ENCODE measurements around the gene HSPA12A.

The HSPA12A gene

DNA sequence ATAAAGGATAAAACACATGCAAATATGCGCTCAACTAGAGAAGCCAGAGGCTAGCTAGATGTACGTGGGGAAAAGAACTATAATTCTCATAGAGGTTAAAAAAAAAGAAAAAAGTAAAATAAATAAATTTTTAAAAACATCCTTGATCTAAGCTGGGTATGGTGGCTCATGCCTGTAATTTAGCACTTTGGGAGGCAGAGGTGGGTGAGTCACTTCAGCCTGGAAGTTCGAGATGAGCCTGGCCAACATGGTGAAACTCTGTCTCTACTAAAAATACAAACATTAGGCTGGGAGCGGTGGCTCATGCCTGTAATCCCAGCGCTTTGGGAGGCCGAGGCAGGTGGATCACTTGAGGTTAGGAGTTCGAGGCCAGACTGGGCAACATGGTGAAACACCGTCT, 18.6 kb upstream of the HSPA12A start:
- no peaks in the 10 kb centered on the region for H3K36me3 ChIP-seq (ENCODE audit: control insufficient read depth, low read length)
- TF ChIP-seq CTCF (IDR thresholded peaks at IDR 0.05; ENCODE audit: low read depth, low read length, poor library complexity, severe bottlenecking) (no peak), EZH2phosphoT487 (IDR thresholded peaks at IDR 0.05; ENCODE audit: borderline replicate concordance, low read length) (no peak)

GRCh38 chr10:116757246-116757645, 14.9 kb upstream of the HSPA12A start:
- H3F3A ChIP-seq (ENCODE audit: control insufficient read depth, insufficient read depth), result no peaks in the 10 kb centered on the region
- H3K9me2 ChIP-seq (replicated peaks; ENCODE audit: control insufficient read depth, low read length), result no peaks in the 10 kb centered on the region
- no peak overlapping the region for H3K4me2 ChIP-seq (ENCODE audit: low read length)
- TF ChIP-seq EZH2phosphoT487 (IDR thresholded peaks at IDR 0.05; ENCODE audit: borderline replicate concordance, low read length), result no peak
- TF ChIP-seq CTCF (IDR thresholded peaks at IDR 0.05; ENCODE audit: low read depth, low read length, poor library complexity, severe bottlenecking), result no peak
- no peaks in the 10 kb centered on the region for H3K4me1 ChIP-seq (ENCODE audit: control insufficient read depth, low read length)
- no peaks in the 10 kb centered on the region for H4K20me1 ChIP-seq (ENCODE audit: control insufficient read depth, insufficient read depth, low read depth, low read length)
- H3K27ac ChIP-seq (ENCODE audit: low read depth, low read length), result no peak overlapping the region
- no peaks in the 10 kb centered on the region for H3K27me3 ChIP-seq (ENCODE audit: control insufficient read depth, low read length)
- no peaks in the 10 kb centered on the region for H3K36me3 ChIP-seq (ENCODE audit: control insufficient read depth, low read length)
- no peaks in the 10 kb centered on the region for H3K79me2 ChIP-seq (ENCODE audit: control insufficient read depth, low read length)
- H3K9me3 ChIP-seq (ENCODE audit: control insufficient read depth, insufficient read depth, low read length), result no peaks in the 10 kb centered on the region
- H3K4me3 ChIP-seq (ENCODE audit: low read length), result no peak overlapping the region

More for the DNA sequence above, 18.6 kb upstream of the HSPA12A start:
- Histone ChIP-seq H3K4me1 (ENCODE audit: control insufficient read depth, low read length) (no peaks in the 10 kb centered on the region), H3K9me3 (ENCODE audit: control insufficient read depth, insufficient read depth, low read length) (no peaks in the 10 kb centered on the region), H3K9me2 (replicated peaks; ENCODE audit: control insufficient read depth, low read length) (no peaks in the 10 kb centered on the region), H3K4me2 (ENCODE audit: low read length) (no peak overlapping the region), H3K27me3 (ENCODE audit: control insufficient read depth, low read length) (no peaks in the 10 kb centered on the region), H3K4me3 (ENCODE audit: low read length) (no peak overlapping the region), H4K20me1 (ENCODE audit: control insufficient read depth, insufficient read depth, low read depth, low read length) (no peaks in the 10 kb centered on the region), H3F3A (ENCODE audit: control insufficient read depth, insufficient read depth) (no peaks in the 10 kb centered on the region), H3K79me2 (ENCODE audit: control insufficient read depth, low read length) (no peaks in the 10 kb centered on the region), H3K27ac (ENCODE audit: low read depth, low read length) (no peak overlapping the region)

DNA sequence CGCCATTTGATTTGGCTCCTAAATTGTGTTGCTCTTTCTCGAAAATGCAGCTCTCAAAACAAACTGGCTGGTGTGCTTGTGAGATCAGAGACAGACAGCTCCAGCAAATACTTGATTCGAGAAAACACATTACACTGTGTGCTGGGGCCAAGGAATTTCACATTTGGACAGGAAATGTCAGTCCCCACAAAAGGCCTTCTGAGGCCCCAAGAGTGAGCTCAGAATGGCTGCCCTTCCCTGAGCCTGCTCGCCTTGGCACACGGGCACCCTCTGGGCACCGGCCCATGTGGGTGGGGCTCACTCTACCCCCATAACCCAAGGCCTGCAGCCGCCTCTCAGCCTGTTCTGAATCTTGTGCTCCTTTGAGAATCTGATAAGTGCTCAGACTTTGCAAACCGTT, 13.9 kb upstream of the HSPA12A start:
- no peaks in the 10 kb centered on the region for H3F3A ChIP-seq (ENCODE audit: control insufficient read depth, insufficient read depth)
- no peaks in the 10 kb centered on the region for H3K4me1 ChIP-seq (ENCODE audit: control insufficient read depth, low read length)
- H3K27ac ChIP-seq (ENCODE audit: low read depth, low read length), result no peak overlapping the region
- no peaks in the 10 kb centered on the region for H3K9me3 ChIP-seq (ENCODE audit: control insufficient read depth, insufficient read depth, low read length)
- H3K27me3 ChIP-seq (ENCODE audit: control insufficient read depth, low read length), result no peaks in the 10 kb centered on the region
- no peak overlapping the region for H3K4me3 ChIP-seq (ENCODE audit: low read length)
- no peaks in the 10 kb centered on the region for H4K20me1 ChIP-seq (ENCODE audit: control insufficient read depth, insufficient read depth, low read depth, low read length)
- H3K79me2 ChIP-seq (ENCODE audit: control insufficient read depth, low read length), result no peaks in the 10 kb centered on the region
- no peaks in the 10 kb centered on the region for H3K9me2 ChIP-seq (replicated peaks; ENCODE audit: control insufficient read depth, low read length)
- no peaks in the 10 kb centered on the region for H3K36me3 ChIP-seq (ENCODE audit: control insufficient read depth, low read length)
- TF ChIP-seq CTCF (IDR thresholded peaks at IDR 0.05; ENCODE audit: low read depth, low read length, poor library complexity, severe bottlenecking) (no peak), EZH2phosphoT487 (IDR thresholded peaks at IDR 0.05; ENCODE audit: borderline replicate concordance, low read length) (no peak)
- no peak overlapping the region for H3K4me2 ChIP-seq (ENCODE audit: low read length)

DNA sequence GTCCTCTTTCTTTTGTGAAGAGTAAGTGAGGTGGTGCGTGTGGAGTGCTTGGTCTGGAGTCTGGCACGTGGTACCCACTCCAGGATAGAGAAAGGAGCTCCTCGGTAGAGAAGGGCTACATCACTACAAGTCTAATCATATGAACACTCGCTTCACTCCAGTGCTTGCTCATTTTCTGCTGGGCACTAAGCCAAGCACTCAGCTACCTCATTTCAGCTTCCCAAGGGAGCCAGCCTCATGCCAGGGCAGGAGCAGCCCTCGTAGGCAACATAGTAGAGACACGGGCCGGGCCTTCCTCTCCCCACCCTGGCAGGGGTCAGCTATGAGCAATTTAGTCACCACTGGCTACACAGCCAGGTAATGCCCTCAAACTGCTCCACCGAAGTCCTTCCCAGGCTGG, 11.4 kb upstream of the HSPA12A start:
- no peaks in the 10 kb centered on the region for H3K79me2 ChIP-seq (ENCODE audit: control insufficient read depth, low read length)
- H4K20me1 ChIP-seq (ENCODE audit: control insufficient read depth, insufficient read depth, low read depth, low read length), result no peaks in the 10 kb centered on the region
- no peak overlapping the region for H3K4me2 ChIP-seq (ENCODE audit: low read length)
- no peak for TF ChIP-seq EZH2phosphoT487 (IDR thresholded peaks at IDR 0.05; ENCODE audit: borderline replicate concordance, low read length)
- TF ChIP-seq CTCF (IDR thresholded peaks at IDR 0.05; ENCODE audit: low read depth, low read length, poor library complexity, severe bottlenecking), result no peak
- H3K27me3 ChIP-seq (ENCODE audit: control insufficient read depth, low read length), result no peaks in the 10 kb centered on the region
- no peak overlapping the region for H3K4me3 ChIP-seq (ENCODE audit: low read length)
- no peaks in the 10 kb centered on the region for H3F3A ChIP-seq (ENCODE audit: control insufficient read depth, insufficient read depth)
- H3K36me3 ChIP-seq (ENCODE audit: control insufficient read depth, low read length), result no peaks in the 10 kb centered on the region
- H3K9me2 ChIP-seq (replicated peaks; ENCODE audit: control insufficient read depth, low read length), result no peaks in the 10 kb centered on the region
- H3K4me1 ChIP-seq (ENCODE audit: control insufficient read depth, low read length), result no peaks in the 10 kb centered on the region
- no peak overlapping the region for H3K27ac ChIP-seq (ENCODE audit: low read depth, low read length)
- H3K9me3 ChIP-seq (ENCODE audit: control insufficient read depth, insufficient read depth, low read length), result no peaks in the 10 kb centered on the region

Data from DOHH2 (cell line).